K562 (cell line): Measurements from ENCODE around the gene PODN. TPM values are rescaled to one million over a fixed set of nuclear protein-coding genes. Genes with fewer than 3 reads are reported as not detected.
A peak's percentile ranks its signal among the peaks of the same experiment; 100 is the strongest.

ENCODE experiments used
- ATAC-seq: fragments of 200-7000 bp; cut with Tn5 transposase; 3 replicates; pipeline ENCODE4 v1.9.1; 2020; ENCODE audit warnings: moderate library complexity
- BruUV-seq: library from RNA; stranded (reverse); fragments of 400-500 nt; replicated peaks from 2 replicates; lab custom pipeline; 2021; lab: Mats Ljungman, UMichigan
- CTCF ChIA-PET: fragments of 300-600 bp; formaldehyde crosslinking; extraction: SDS; loops from one replicate; lab custom pipeline; 2021; ENCODE audit warnings: low intra/inter-chr PET ratio; lab: Yijun Ruan, JAX
- POLR2A ChIA-PET: fragments of 300-600, 350-650 bp; sonication (Branson Sonifier 250); formaldehyde crosslinking; extraction: SDS; loops from one replicate; lab custom pipeline; 2021; ENCODE audit warnings: antibody characterized with exemption, inconsistent platforms; lab: Yijun Ruan, JAX
- DNase-seq, 4 experiments: peaks; one replicate each; pipeline versions ENCODE4 v3.0.0 to v3.0.0-alpha.2; 2011 to 2018; ENCODE audit warnings: low spot score in 3 of 4, mixed read lengths in 3 of 4; ENCODE audit errors: extremely low read depth in 1 of 4
- FAIRE-seq: peaks from 2 replicates; lab custom pipeline; 2011; peaks lifted over from hg19 to GRCh38; lab: Jason Lieb, UNC
- H2AFZ ChIP-seq: 2 replicates; pipeline ENCODE4 v1.6.0; 2011; ENCODE audit warnings: low read depth, low read length, control low read depth, inconsistent platforms
- H3K27ac ChIP-seq: fragments of 200-600 bp; 3 replicates; pipeline ENCODE4 v1.8.0; 2011; ENCODE audit warnings: low read depth, mild to moderate bottlenecking, control low read depth, inconsistent platforms, low read length, moderate library complexity, mixed read lengths; ENCODE audit errors: extremely low read depth
- H3K27me3 ChIP-seq, 2 experiments: fragments of 300-600 bp in 1 of 2; 2 replicates in 1 of 2; 3 replicates in 1 of 2; pipeline versions ENCODE4 v1.6.0 to v1.8.0; 2011; ENCODE audit warnings: inconsistent platforms in 2 of 2, low read length in 2 of 2, mild to moderate bottlenecking in 1 of 2, mixed read lengths in 1 of 2, moderate library complexity in 1 of 2; ENCODE audit not compliant: control insufficient read depth in 2 of 2, insufficient read depth in 2 of 2
- H3K36me3 ChIP-seq: fragments of 300-600 bp; 3 replicates; pipeline ENCODE4 v1.8.0; 2011; ENCODE audit warnings: mild to moderate bottlenecking, low read length, inconsistent platforms; ENCODE audit not compliant: control insufficient read depth, insufficient read depth
- H3K4me1 ChIP-seq, 2 experiments: fragments of 200-600 bp in 1 of 2; replicated peaks in 1 of 2; 2 replicates in 1 of 2; 3 replicates in 1 of 2; pipeline versions ENCODE4 v1.5.1 to v1.8.0; 2011; ENCODE audit warnings: inconsistent platforms in 2 of 2, low read length in 2 of 2, mild to moderate bottlenecking in 1 of 2, mixed read lengths in 1 of 2, moderate library complexity in 1 of 2; ENCODE audit not compliant: control insufficient read depth in 2 of 2, insufficient read depth in 2 of 2
- H3K4me2 ChIP-seq: 2 replicates; pipeline ENCODE4 v1.6.1; 2011; ENCODE audit warnings: low read length, control low read depth, inconsistent platforms, mixed read lengths; ENCODE audit not compliant: insufficient read depth
- H3K4me3 ChIP-seq: fragments of 200-600 bp; sonication (generic), shearing (Covaris generic); 2 replicates; pipeline ENCODE4 v1.5.1; 2016; ENCODE audit warnings: control low read depth, inconsistent platforms
- H3K79me2 ChIP-seq: fragments of 200-600 bp; 3 replicates; pipeline ENCODE4 v1.8.0; 2011; ENCODE audit warnings: low read length, inconsistent platforms; ENCODE audit not compliant: control insufficient read depth, insufficient read depth
- H3K9ac ChIP-seq, 2 experiments: 2 replicates each; pipeline versions ENCODE4 v1.6.0 to v1.6.1; 2011; ENCODE audit warnings: low read depth in 2 of 2, low read length in 2 of 2, control low read depth in 1 of 2, inconsistent platforms in 1 of 2, mild to moderate bottlenecking in 1 of 2, mixed read lengths in 1 of 2; ENCODE audit not compliant: insufficient read depth in 1 of 2
- H3K9me1 ChIP-seq: one replicate; pipeline ENCODE4 v1.6.0; 2011; ENCODE audit warnings: inconsistent platforms, mild to moderate bottlenecking, low read length, moderate library complexity; ENCODE audit not compliant: control insufficient read depth, insufficient read depth
- H3K9me3 ChIP-seq: replicated peaks from 2 replicates; pipeline ENCODE4 v1.5.1; 2011; ENCODE audit warnings: low read depth, low read length, inconsistent platforms; ENCODE audit not compliant: control insufficient read depth, insufficient read depth
- H4K20me1 ChIP-seq: replicated peaks from 2 replicates; pipeline ENCODE4 v1.6.1; 2011; ENCODE audit warnings: low read length, inconsistent platforms, mixed read lengths; ENCODE audit not compliant: control insufficient read depth, insufficient read depth
- CEBPB ChIP-seq: fragments of 450-650 bp; IDR thresholded peaks from 2 replicates; pipeline ENCODE4 v1.6.1; 2016; ENCODE audit warnings: missing genetic modification characterization, missing compliant biosample characterization
- EZH2 ChIP-seq: IDR thresholded peaks from 2 replicates; pipeline ENCODE4 v1.6.1; 2012; ENCODE audit warnings: low read depth, mild to moderate bottlenecking, inconsistent platforms, low read length, borderline replicate concordance
- NCOA1 ChIP-seq: fragments of 450-650 bp; IDR thresholded peaks from 2 replicates; pipeline ENCODE4 v1.6.1; 2016; ENCODE audit warnings: low read depth
- ZNF24 ChIP-seq: fragments of 450-650 bp; IDR thresholded peaks from 2 replicates; pipeline ENCODE4 v1.6.1; 2016
- WGBS: fragments of 100-300 bp; shearing (Covaris generic); methylation state at CpG from one replicate; pipeline ENCODE4 v1.1.6; 2016; ENCODE audit warnings: low coverage, mixed read lengths; ENCODE audit not compliant: insufficient coverage; ENCODE audit errors: missing lambda C conversion rate; 5-methylcytosine and 5-hydroxymethylcytosine counted together
- in situ Hi-C: fragments of 300-500 bp; cut with MboI; formaldehyde crosslinking; loops from 4 replicates; pipeline ENCODE4 v1.15.0; 2018; ENCODE audit warnings: inconsistent platforms, mixed read lengths
- intact Hi-C: fragments of 100-400 bp; cut with micrococcal nuclease; formaldehyde crosslinking; loops from 2 replicates; pipeline ENCODE4 v1.14.2; 2022
- polyA plus RNA-seq, 8 experiments: library from polyadenylated mRNA; depleted of rRNA in 4 of 8; stranded (reverse) in 5 of 8; unstranded in 3 of 8; fragments of >200 nt; fragmentation: Nextera tagmentation in 2 of 8; fragmentation: Illumina TruSeq in 1 of 8; extraction: Ambion mirVana in 2 of 8; extraction: Trizol in 1 of 8; gene quantifications; 2 replicates each; pipeline versions ENCODE4 v1.2.1 to v1.2.3, GENCODE V29; 2011 to 2014; ENCODE audit warnings: inconsistent platforms in 1 of 8, missing spikeins in 1 of 8
- total RNA-seq, 7 experiments: library from RNA; depleted of rRNA in 6 of 7; stranded (reverse); fragments of >200 nt in 6 of 7; fragmentation: Illumina TruSeq in 2 of 7; extraction: Trizol in 2 of 7; gene quantifications; 2 replicates each; pipeline versions ENCODE4 v1.2.1 to v1.2.3, GENCODE V29; 2011 to 2021; ENCODE audit warnings: low replicate concordance in 1 of 7
- TF ChIP-seq, protein P1 (sequence below): sonication (generic); formaldehyde crosslinking; IDR thresholded peaks from 2 replicates; pipeline ENCODE4 v1.8.0; 2022; ENCODE audit warnings: mild to moderate bottlenecking, missing genetic modification reagents

Gene PODN
- total and polyA plus RNA-seq, 9 of the 15 experiments (the other 6 are each of a cell fraction or from before 2014, with no cell fraction given), result not detected

DNA sequence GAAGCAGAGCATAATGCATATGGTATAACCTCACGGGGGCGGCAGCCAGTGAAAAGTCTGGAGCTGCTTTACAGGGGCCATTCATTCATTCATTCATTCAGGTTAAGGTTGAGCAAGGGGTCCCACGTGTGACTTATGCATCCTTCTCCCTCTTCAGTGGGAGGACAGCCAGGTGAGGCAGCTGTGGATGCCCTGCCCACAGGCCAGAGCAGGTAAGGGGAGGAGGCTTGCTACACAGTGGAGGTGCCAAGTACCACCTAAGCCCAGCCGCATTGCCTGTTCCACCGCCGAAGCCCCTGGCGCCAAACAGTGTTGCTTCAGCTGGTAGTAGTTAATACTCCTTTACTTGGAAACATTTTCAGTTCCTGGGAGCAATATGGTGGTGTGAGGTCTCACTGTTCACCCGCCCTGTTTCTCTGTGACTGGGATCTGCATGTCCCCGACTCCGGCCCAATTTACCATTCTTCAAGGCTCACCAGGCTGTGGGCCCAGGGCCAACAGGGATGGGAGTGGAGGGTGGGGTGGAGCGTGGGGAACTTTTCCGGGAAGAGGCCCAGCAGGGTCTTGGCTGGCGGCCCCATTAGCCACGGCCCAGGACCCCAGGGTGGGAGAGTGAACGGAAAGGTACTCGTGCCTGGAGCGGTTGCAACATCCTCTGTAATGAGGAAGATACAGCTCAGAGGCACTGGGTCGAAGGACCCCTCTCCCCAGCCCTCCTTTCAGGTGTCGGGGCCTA is 722 bp upstream of the PODN start:
- intact Hi-C loops (loop anchor here (1.0 to 10.0 kb wide), 2 partner anchors 48 to 156 kb away; no protein-coding TSS in a partner anchor), in situ Hi-C loops (no loop called here)
- TF ChIP-seq EZH2 (peak; percentile 52; the same call in 1 of the 2 replicates), ZNF24 (peak; percentile 60; the same call in 1 of the 2 replicates), CEBPB (tag) (peak; percentile 37; the same call in 1 of the 2 replicates), NCOA1 (no peak)
- TF ChIP-seq, protein P1, sequence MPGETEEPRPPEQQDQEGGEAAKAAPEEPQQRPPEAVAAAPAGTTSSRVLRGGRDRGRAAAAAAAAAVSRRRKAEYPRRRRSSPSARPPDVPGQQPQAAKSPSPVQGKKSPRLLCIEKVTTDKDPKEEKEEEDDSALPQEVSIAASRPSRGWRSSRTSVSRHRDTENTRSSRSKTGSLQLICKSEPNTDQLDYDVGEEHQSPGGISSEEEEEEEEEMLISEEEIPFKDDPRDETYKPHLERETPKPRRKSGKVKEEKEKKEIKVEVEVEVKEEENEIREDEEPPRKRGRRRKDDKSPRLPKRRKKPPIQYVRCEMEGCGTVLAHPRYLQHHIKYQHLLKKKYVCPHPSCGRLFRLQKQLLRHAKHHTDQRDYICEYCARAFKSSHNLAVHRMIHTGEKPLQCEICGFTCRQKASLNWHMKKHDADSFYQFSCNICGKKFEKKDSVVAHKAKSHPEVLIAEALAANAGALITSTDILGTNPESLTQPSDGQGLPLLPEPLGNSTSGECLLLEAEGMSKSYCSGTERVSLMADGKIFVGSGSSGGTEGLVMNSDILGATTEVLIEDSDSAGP (CRISPR knock-in tag), result no peak
- Histone ChIP-seq H3K27ac (no peak overlapping the region), H3K4me2 (no peak overlapping the region), H3K9me3 (no peaks in the 10 kb centered on the region), H2AFZ (no peak overlapping the region), H3K4me3 (no peak overlapping the region), H3K36me3 (no peaks in the 10 kb centered on the region), H3K9me1 (no peaks in the 10 kb centered on the region), H3K4me1 (peaks cover 0 to 22% of the 10 kb centered on the region in 2 experiments; a peak in 2 of 5 replicates), H4K20me1 (no peaks in the 10 kb centered on the region), H3K27me3 (peaks cover 37 to 51% of the 10 kb centered on the region in 2 experiments), H3K9ac (no peak overlapping the region), H3K79me2 (no peaks in the 10 kb centered on the region)
- FAIRE-seq (no peak), ATAC-seq (no peak), DNase-seq (no peak)
- ChIA-PET POLR2A (interaction anchor here (0.6 to 1.1 kb wide), 2 partner anchors 18 to 20 kb away, joined by 3 to 4 read pairs; no protein-coding TSS in a partner anchor), CTCF (no interaction called here)
- 26% methylated on average over 19 of the region's 19 CpGs for WGBS
- no TSS peak for BruUV-seq
